ENCODE results near the gene AJM1.

The AJM1 gene

GRCh38 chr9:136845465-136846260 lies 3.4 kb downstream of the AJM1 start:
- no peak for DNase-seq (ENCODE audit: low spot score)

GRCh38 chr9:136846376-136847087 lies 4.3 kb downstream of the AJM1 start:
- DNase-seq (ENCODE audit: low spot score): no peak

- peak; percentile 55 for DNase-seq (ENCODE audit: low spot score)
These were observed 5.0 kb downstream of the AJM1 start for GRCh38 chr9:136847088-136847825.

- DNase-seq (ENCODE audit: low spot score): peak; percentile 80
These were observed 5.6 kb downstream of the AJM1 start for GRCh38 chr9:136847826-136848392.

GRCh38 chr9:136848393-136849037 lies 6.2 kb downstream of the AJM1 start:
- peak; percentile 62 for DNase-seq (ENCODE audit: low spot score)

- peak; percentile 99 for DNase-seq (ENCODE audit: low spot score)
These were observed 7.0 kb downstream of the AJM1 start, which contains the start of gene PHPT1 for GRCh38 chr9:136849038-136849959. Gene PHPT1 (plus strand): TSS chr9:136849409. CDS start chr9:136849431, 22 bp downstream.

GRCh38 chr9:136849960-136850865 lies 7.9 kb downstream of the AJM1 start:
- DNase-seq (ENCODE audit: low spot score): no peak

GRCh38 chr9:136850866-136851775 lies 8.8 kb downstream of the AJM1 start:
- DNase-seq (ENCODE audit: low spot score): no peak

GRCh38 chr9:136851941-136852663 lies 9.8 kb downstream of the AJM1 start, which contains the start of gene MAMDC4:
Gene MAMDC4 (plus strand): TSS chr9:136852346. CDS start chr9:136852417, 71 bp downstream.
- no peak for DNase-seq (ENCODE audit: low spot score)

- no peak for DNase-seq (ENCODE audit: low spot score)
These were observed 10.7 kb downstream of the AJM1 start for GRCh38 chr9:136852664-136853595.

- no peak for DNase-seq (ENCODE audit: low spot score)
These were observed 11.4 kb downstream of the AJM1 start for GRCh38 chr9:136853596-136854112.

GRCh38 chr9:136854113-136854841 lies 12.0 kb downstream of the AJM1 start:
- DNase-seq (ENCODE audit: low spot score): no peak

GRCh38 chr9:136854842-136855460 lies 12.7 kb downstream of the AJM1 start:
- DNase-seq (ENCODE audit: low spot score): no peak

- no peak for DNase-seq (ENCODE audit: low spot score)
These were observed 13.3 kb downstream of the AJM1 start for GRCh38 chr9:136855461-136856078.

- no peak for DNase-seq (ENCODE audit: low spot score)
These were observed 13.8 kb downstream of the AJM1 start for GRCh38 chr9:136856079-136856476.
